Measurements from ENCODE around the gene BCAS1. TPM values are rescaled to one million over a fixed set of nuclear protein-coding genes. Genes with fewer than 3 reads are reported as not detected.

Gene BCAS1
- total and polyA plus RNA-seq, 2 donors (not counting 3 experiments of a cell fraction or from before 2014, with no cell fraction given), result not detected

GRCh38 chr20:54065601-54066038, 4.8 kb downstream of the BCAS1 start:
- DNase-seq (ENCODE audit: low read depth, low spot score), result no peak
- Histone ChIP-seq H3K9ac (replicated peaks; ENCODE audit: extremely low read depth, insufficient read depth, low read length) (no peak overlapping the region), H3K79me2 (ENCODE audit: control insufficient read depth, insufficient read depth, low read length) (no peaks in the 10 kb centered on the region), H3K27ac (ENCODE audit: insufficient read depth, low read depth, low read length) (no peak overlapping the region), H2AFZ (ENCODE audit: low read depth, low read length) (no peak overlapping the region), H3K4me2 (ENCODE audit: insufficient read depth, low read length) (no peak overlapping the region), H3K9me1 (replicated peaks; ENCODE audit: control insufficient read depth, extremely low read depth, insufficient read depth, low read length) (no peaks in the 10 kb centered on the region), H3K9me3 (replicated peaks; ENCODE audit: control insufficient read depth, insufficient read depth, low read length) (no peaks in the 10 kb centered on the region), H3K27me3 (ENCODE audit: control insufficient read depth in 2 of 2, insufficient read depth in 2 of 2, low read length in 2 of 2) (no peaks in the 10 kb centered on the region), H3K4me3 (replicated peaks in 1 of 3; ENCODE audit: insufficient read depth in 1 of 3, low read depth in 1 of 3, low read length in 3 of 3) (no peak overlapping the region), H4K20me1 (replicated peaks; ENCODE audit: control insufficient read depth, extremely low read depth, insufficient read depth, low read length) (no peaks in the 10 kb centered on the region), H3K36me3 (ENCODE audit: control insufficient read depth in 2 of 2, extremely low read depth in 1 of 2, insufficient read depth in 2 of 2, low read length in 2 of 2) (no peaks in the 10 kb centered on the region), H3K4me1 (ENCODE audit: control insufficient read depth, extremely low read depth, insufficient read depth, low read length) (no peaks in the 10 kb centered on the region)
- TF ChIP-seq FOS (IDR thresholded peaks at IDR 0.05; ENCODE audit: borderline replicate concordance, insufficient read depth, low read length), result no peak
- TF ChIP-seq POLR2AphosphoS5 (IDR thresholded peaks at IDR 0.05; ENCODE audit: insufficient read depth, low read depth, low read length), result no peak
- TF ChIP-seq POLR2A (IDR thresholded peaks at IDR 0.05; ENCODE audit: low read depth, low read length), result no peak
- TF ChIP-seq JUN (IDR thresholded peaks at IDR 0.05; ENCODE audit: borderline replicate concordance, insufficient read depth, insufficient read length, low read depth), result no peak
- TF ChIP-seq GATA2 (IDR thresholded peaks at IDR 0.05; ENCODE audit: insufficient read depth, insufficient read length, low read depth, low read length), result no peak
- BruUV-seq (replicated peaks), result no TSS peak
- FAIRE-seq, result no peak
- dilution Hi-C loops (cut with MboI; ENCODE audit: extremely low pct_ligation_motif_present, low sequenced_read_pairs) (no loop called here), intact Hi-C loops (cut with micrococcal nuclease) (no loop called here)
- POLR2A ChIA-PET, result no interaction called here
- CTCF ChIA-PET, result interaction anchor here (0.7 to 1.3 kb wide), 2 partner anchors 344 to 1753 kb away, joined by 3 read pairs; no protein-coding TSS in a partner anchor

GRCh38 chr20:54064939-54065338, 5.5 kb downstream of the BCAS1 start:
- CTCF ChIA-PET, result interaction anchor here (3.5 kb wide), 1 partner anchor 1752 kb away, joined by 36 read pairs; no protein-coding TSS in a partner anchor
- Histone ChIP-seq H3K9me1 (replicated peaks; ENCODE audit: control insufficient read depth, extremely low read depth, insufficient read depth, low read length) (no peaks in the 10 kb centered on the region), H3K79me2 (ENCODE audit: control insufficient read depth, insufficient read depth, low read length) (no peaks in the 10 kb centered on the region), H3K36me3 (ENCODE audit: control insufficient read depth in 2 of 2, extremely low read depth in 1 of 2, insufficient read depth in 2 of 2, low read length in 2 of 2) (no peaks in the 10 kb centered on the region), H3K27me3 (ENCODE audit: control insufficient read depth in 2 of 2, insufficient read depth in 2 of 2, low read length in 2 of 2) (no peaks in the 10 kb centered on the region), H3K9me3 (replicated peaks; ENCODE audit: control insufficient read depth, insufficient read depth, low read length) (no peaks in the 10 kb centered on the region), H3K9ac (replicated peaks; ENCODE audit: extremely low read depth, insufficient read depth, low read length) (no peak overlapping the region), H3K4me3 (replicated peaks in 1 of 3; ENCODE audit: insufficient read depth in 1 of 3, low read depth in 1 of 3, low read length in 3 of 3) (no peak overlapping the region), H4K20me1 (replicated peaks; ENCODE audit: control insufficient read depth, extremely low read depth, insufficient read depth, low read length) (no peaks in the 10 kb centered on the region), H3K4me1 (ENCODE audit: control insufficient read depth, extremely low read depth, insufficient read depth, low read length) (no peaks in the 10 kb centered on the region), H3K27ac (ENCODE audit: insufficient read depth, low read depth, low read length) (no peak overlapping the region), H3K4me2 (ENCODE audit: insufficient read depth, low read length) (no peak overlapping the region), H2AFZ (ENCODE audit: low read depth, low read length) (no peak overlapping the region)
- intact Hi-C loops (cut with micrococcal nuclease), result no loop called here
- TF ChIP-seq GATA2 (IDR thresholded peaks at IDR 0.05; ENCODE audit: insufficient read depth, insufficient read length, low read depth, low read length) (no peak), JUN (IDR thresholded peaks at IDR 0.05; ENCODE audit: borderline replicate concordance, insufficient read depth, insufficient read length, low read depth) (no peak), POLR2A (IDR thresholded peaks at IDR 0.05; ENCODE audit: low read depth, low read length) (no peak), MYC (IDR thresholded peaks at IDR 0.05; ENCODE audit: low read depth, low read length) (no peak), FOS (IDR thresholded peaks at IDR 0.05; ENCODE audit: borderline replicate concordance, insufficient read depth, low read length) (no peak), POLR2AphosphoS5 (IDR thresholded peaks at IDR 0.05; ENCODE audit: insufficient read depth, low read depth, low read length) (no peak), CTCF (IDR thresholded peaks at IDR 0.05; ENCODE audit: extremely low read depth in 1 of 2, insufficient read depth in 1 of 2, low read depth in 1 of 2, low read length in 2 of 2) (no peak), EZH2 (IDR thresholded peaks at IDR 0.05; ENCODE audit: borderline replicate concordance, low read depth, low read length, severe bottlenecking) (no peak), MAX (IDR thresholded peaks at IDR 0.05; ENCODE audit: insufficient read depth, insufficient read length) (no peak)
- DNase-seq (ENCODE audit: low read depth, low spot score) (no peak), FAIRE-seq (no peak)
- BruUV-seq (replicated peaks), result no TSS peak
- dilution Hi-C loops (cut with MboI; ENCODE audit: extremely low pct_ligation_motif_present, low sequenced_read_pairs), result no loop called here
- POLR2A ChIA-PET, result no interaction called here
